HCEC 1CT (cell line): ENCODE measurements around the gene SYNPO.

Experiments used
- DNase-seq: peaks from one replicate; pipeline ENCODE4 v3.0.0-alpha.2; 2017

The SYNPO gene

GRCh38 chr5:150659360-150660107 is 19.1 kb downstream of the SYNPO start:
- no peak for DNase-seq

GRCh38 chr5:150660108-150660831 is 19.8 kb downstream of the SYNPO start:
- no peak for DNase-seq

- no peak for DNase-seq
These were observed 20.6 kb downstream of the SYNPO start, which contains the start of gene MYOZ3 for GRCh38 chr5:150661086-150661485. Gene MYOZ3, plus strand, starts transcription at chr5:150661251. Its CDS starts 1,691 bp downstream, at chr5:150662942.

- DNase-seq: no peak
These were observed 21.5 kb downstream of the SYNPO start for GRCh38 chr5:150661821-150662596.

- DNase-seq: no peak
These were observed 22.5 kb downstream of the SYNPO start for GRCh38 chr5:150662731-150663516.

- no peak for DNase-seq
These were observed 23.5 kb downstream of the SYNPO start for GRCh38 chr5:150663936-150664335.

- DNase-seq: peak; percentile 28
These were observed 24.6 kb downstream of the SYNPO start for GRCh38 chr5:150665044-150665443.

- DNase-seq: no peak
These were observed 30.0 kb downstream of the SYNPO start for GRCh38 chr5:150670275-150670947.

- no peak for DNase-seq
These were observed 30.5 kb downstream of the SYNPO start for GRCh38 chr5:150670948-150671310.

GRCh38 chr5:150671509-150672236 is 31.2 kb downstream of the SYNPO start:
- DNase-seq: no peak

GRCh38 chr5:150672237-150672883 is 31.9 kb downstream of the SYNPO start:
- no peak for DNase-seq

GRCh38 chr5:150672884-150673275 is 32.4 kb downstream of the SYNPO start:
- DNase-seq: no peak

GRCh38 chr5:150674341-150674821 is 33.9 kb downstream of the SYNPO start:
- DNase-seq: no peak

GRCh38 chr5:150675069-150675468 is 34.6 kb downstream of the SYNPO start:
- DNase-seq: no peak

GRCh38 chr5:150676578-150676977 is 36.1 kb downstream of the SYNPO start:
- DNase-seq: no peak

GRCh38 chr5:150689120-150689519 is 48.7 kb downstream of the SYNPO start:
- DNase-seq: no peak

- no peak for DNase-seq
These were observed 50.3 kb downstream of the SYNPO start for GRCh38 chr5:150690760-150691159.

- no peak for DNase-seq
These were observed 51.8 kb downstream of the SYNPO start for GRCh38 chr5:150692276-150692675.

- peak; percentile 34 for DNase-seq
These were observed 54.2 kb downstream of the SYNPO start for GRCh38 chr5:150694612-150695011.

GRCh38 chr5:150700246-150700593 is 59.8 kb downstream of the SYNPO start:
- DNase-seq: no peak
